ENCODE measurements around the gene IER5L. TPM values are rescaled to one million over a fixed set of nuclear protein-coding genes. Genes with fewer than 3 reads are reported as not detected.
"Not testable (repeated sequence)": the region's sequence is repeated elsewhere in the genome, so short reads cannot be mapped to it uniquely, and the experiment has no call there.

The IER5L gene
- total RNA-seq, 1 donor from 2014 or later = 13.4 TPM

- DNase-seq (ENCODE audit: low read depth, low spot score) = no peak
These were observed 37.5 kb downstream of the IER5L start for GRCh38 chr9:129140397-129141065.

- peak; percentile 99 for DNase-seq (ENCODE audit: low read depth, low spot score)
These were observed 38.1 kb downstream of the IER5L start for GRCh38 chr9:129139993-129140396.

- peak; percentile 45 for DNase-seq (ENCODE audit: low read depth, low spot score)
These were observed 38.6 kb downstream of the IER5L start for GRCh38 chr9:129139233-129139992.

DNA sequence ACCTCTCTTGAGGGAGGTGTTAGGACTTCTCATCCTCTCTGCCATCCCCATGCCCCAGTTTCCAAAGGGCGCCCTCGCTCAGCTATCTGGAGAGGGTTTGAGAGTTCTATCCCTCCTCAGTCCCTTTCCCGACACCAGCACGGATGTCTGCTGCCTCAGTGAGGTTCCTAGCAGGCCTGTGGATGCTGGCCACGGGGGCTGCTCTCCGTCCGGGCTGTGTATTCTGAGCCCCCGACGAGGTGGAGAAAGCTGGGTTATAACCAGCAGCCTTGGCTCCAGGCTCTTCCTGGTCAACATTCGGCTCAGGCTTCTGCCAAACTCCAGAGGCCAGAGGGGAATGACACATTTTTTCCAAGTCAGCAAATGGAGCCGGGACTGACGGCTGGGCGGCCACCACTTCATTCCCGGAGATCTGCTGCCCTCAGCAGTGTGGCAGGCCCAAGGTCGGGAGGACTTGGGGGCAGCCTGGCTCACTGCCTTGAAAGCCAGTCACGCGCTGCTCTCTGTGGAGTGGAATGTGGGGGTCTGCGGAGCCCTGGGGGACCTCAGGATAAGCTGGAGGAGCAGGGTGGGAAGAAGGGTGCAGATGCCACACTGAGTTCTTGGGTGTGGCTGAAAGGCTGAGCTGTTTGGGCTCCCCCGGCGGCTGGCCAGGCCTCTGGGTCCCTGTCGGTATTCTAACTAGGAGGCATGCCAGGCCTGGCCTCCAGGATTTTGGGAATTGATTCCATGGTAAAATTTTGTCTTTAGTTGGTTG is 39.4 kb downstream of the IER5L start:
- no peak for DNase-seq (ENCODE audit: low read depth, low spot score)

- DNase-seq (ENCODE audit: low read depth, low spot score) = no peak
These were observed 40.0 kb downstream of the IER5L start for GRCh38 chr9:129138144-129138462.

GRCh38 chr9:129137292-129138143 is 40.5 kb downstream of the IER5L start:
- DNase-seq (ENCODE audit: low read depth, low spot score) = no peak

- no peak for DNase-seq (ENCODE audit: low read depth, low spot score)
These were observed 41.5 kb downstream of the IER5L start for GRCh38 chr9:129136446-129137035.

GRCh38 chr9:129135476-129135875 is 42.6 kb downstream of the IER5L start:
- no peak for DNase-seq (ENCODE audit: low read depth, low spot score)

DNA sequence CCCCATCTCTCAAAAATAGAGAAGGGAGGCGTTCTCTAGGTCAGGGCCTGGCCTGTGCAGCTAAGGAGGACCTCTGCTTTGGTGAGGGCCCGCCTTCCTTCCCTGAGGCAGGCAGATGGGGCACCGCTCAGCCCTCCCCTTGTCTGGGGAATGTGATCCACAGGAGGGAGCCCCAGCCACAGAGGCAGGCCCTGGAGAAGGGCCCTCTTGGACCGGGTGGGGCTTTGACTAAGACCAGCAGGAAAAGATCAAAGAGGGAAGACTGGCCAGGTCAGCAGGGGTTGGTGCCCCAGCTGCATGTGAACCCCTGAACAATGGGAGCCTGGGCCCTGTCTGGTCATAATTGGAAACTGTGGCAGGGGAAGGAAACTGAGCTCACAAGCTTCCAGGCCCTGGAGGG is 45.0 kb downstream of the IER5L start:
- DNase-seq (ENCODE audit: low read depth, low spot score) = no peak

GRCh38 chr9:129131300-129132145 is 46.5 kb downstream of the IER5L start:
- no peak for DNase-seq (ENCODE audit: low read depth, low spot score)

DNA sequence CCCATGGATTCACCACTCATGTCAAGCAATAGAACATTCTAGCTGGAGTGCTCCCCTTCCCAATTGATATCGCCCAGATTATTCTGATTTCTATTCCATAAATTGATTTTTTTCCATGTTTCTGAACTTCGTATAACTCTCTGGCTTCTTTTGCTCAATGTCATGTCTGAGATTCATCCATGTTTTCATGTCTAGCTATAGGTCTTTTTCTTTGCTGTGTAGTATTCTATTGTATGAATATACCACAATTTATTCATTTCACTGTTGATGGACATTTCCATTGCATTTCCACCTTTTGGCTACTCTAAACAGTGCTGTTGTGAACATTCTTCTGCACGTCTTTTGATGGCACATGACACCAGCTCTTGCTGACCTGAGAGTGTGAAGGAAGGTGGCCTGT is 47.3 kb downstream of the IER5L start:
- DNase-seq (ENCODE audit: low read depth, low spot score) = no peak

GRCh38 chr9:129130271-129130670 is 47.8 kb downstream of the IER5L start:
- not testable (repeated sequence) for DNase-seq (ENCODE audit: low read depth, low spot score)

- no peak for DNase-seq (ENCODE audit: low read depth, low spot score)
These were observed 49.4 kb downstream of the IER5L start for GRCh38 chr9:129128689-129129088.

DNA sequence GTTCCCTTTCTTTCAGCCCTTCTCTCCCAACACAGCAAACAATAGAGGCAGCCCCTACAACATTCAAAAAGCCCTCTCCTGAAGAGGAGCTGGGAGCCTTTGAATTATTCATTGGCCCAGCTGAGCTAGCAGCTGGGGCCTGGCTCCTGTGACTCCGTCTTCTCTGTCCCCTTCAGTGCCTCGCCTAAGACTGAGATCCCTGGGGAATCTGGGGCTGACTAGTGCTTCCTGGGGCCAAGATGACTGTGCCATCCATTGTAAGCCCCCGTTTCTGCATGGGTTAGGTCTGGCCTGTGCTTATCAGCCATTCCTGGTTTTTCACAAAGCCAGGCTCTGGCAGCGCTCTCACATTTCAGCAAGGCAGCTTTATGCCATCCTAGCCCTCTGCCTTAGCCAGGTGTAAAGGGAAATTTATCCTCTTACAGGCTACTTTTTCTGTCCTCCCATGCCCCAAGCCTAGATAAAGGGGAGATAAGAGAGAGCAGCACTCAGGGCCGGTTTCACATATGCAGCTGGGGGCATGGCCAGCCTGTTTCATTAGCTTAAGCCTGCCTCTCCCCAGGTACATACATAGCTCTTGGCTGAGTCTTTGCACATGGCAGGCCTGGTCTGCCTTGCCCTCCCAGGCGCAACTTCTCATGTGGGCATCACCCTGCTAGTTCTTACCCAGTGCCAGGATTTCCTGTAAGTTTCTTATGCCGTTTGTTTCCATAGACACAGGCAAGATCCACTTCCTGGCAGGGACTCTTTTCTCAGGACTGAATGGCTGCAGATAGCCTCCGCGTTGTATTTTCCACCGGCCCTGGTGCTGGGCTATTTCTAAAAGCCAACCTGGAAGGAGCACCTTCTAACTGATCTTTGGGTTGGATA is 51.1 kb downstream of the IER5L start:
- no peak for DNase-seq (ENCODE audit: low read depth, low spot score)

Other genes with a start within 250 kb of the IER5L start
- gene DOLK, start 230.7 kb downstream of the IER5L start, total RNA-seq = 27.8 and 30.6 TPM in 2 replicates
- 54.3 and 79.3 TPM in 2 replicates for gene NUP188, start 230.6 kb downstream of the IER5L start, total RNA-seq
- 36.0 and 36.9 TPM in 2 replicates for gene SH3GLB2, start 149.9 kb downstream of the IER5L start, total RNA-seq
- gene MIGA2, start 141.6 kb downstream of the IER5L start, total RNA-seq = 23.4 and 37.2 TPM in 2 replicates
- 10.4 and 18.4 TPM in 2 replicates for gene DOLPP1, start 97.2 kb downstream of the IER5L start, total RNA-seq
- gene CRAT, start 67.5 kb downstream of the IER5L start, total RNA-seq = 34.6 and 37.9 TPM in 2 replicates
- gene PTPA, start 66.8 kb downstream of the IER5L start, total RNA-seq = 96.2 and 109 TPM in 2 replicates

All from pulmonary artery endothelial cell (primary cell).